ENCODE measurements around the gene PPM1K. TPM values are rescaled to one million over a fixed set of nuclear protein-coding genes. Genes with fewer than 3 reads are reported as not detected.
A peak's percentile ranks its signal among the peaks of the same experiment; 100 is the strongest.

Gene PPM1K
- total RNA-seq, 4 donors from 2014 or later: 7.0 to 75.1 (median 14.2) TPM

DNA sequence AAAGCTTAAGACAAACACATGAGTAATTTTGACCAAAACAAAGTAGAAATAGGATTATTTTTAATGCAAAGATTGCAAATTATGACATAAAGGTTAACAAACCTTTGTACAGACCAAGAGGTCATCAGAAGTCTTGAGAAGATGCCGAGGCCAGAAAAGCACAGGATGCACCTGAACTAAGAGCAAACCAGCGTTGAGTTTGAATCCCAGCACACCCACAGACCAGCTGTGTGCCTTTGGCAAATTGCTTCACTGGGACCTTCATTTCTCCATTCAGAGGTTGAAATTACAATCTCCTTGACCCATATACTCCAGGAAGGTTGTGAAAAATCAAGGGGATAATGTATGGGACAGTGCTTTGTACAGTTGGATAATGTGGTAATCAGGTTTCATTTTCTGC, 56.6 kb downstream of the PPM1K start:
- no peak for DNase-seq
- H3K36me3 ChIP-seq: no peaks in the 10 kb centered on the region
- no peaks in the 10 kb centered on the region for H3K9me3 ChIP-seq
- peaks cover 0 to 3% (median 0%) of the 10 kb centered on the region in 4 donors for H3K4me1 ChIP-seq
- H3K4me3 ChIP-seq: no peak overlapping the region
- no peak overlapping the region for H3K27ac ChIP-seq
- H3K27me3 ChIP-seq: peaks cover 0 to 3% of the 10 kb centered on the region in 2 donors
- TF ChIP-seq, protein P1, sequence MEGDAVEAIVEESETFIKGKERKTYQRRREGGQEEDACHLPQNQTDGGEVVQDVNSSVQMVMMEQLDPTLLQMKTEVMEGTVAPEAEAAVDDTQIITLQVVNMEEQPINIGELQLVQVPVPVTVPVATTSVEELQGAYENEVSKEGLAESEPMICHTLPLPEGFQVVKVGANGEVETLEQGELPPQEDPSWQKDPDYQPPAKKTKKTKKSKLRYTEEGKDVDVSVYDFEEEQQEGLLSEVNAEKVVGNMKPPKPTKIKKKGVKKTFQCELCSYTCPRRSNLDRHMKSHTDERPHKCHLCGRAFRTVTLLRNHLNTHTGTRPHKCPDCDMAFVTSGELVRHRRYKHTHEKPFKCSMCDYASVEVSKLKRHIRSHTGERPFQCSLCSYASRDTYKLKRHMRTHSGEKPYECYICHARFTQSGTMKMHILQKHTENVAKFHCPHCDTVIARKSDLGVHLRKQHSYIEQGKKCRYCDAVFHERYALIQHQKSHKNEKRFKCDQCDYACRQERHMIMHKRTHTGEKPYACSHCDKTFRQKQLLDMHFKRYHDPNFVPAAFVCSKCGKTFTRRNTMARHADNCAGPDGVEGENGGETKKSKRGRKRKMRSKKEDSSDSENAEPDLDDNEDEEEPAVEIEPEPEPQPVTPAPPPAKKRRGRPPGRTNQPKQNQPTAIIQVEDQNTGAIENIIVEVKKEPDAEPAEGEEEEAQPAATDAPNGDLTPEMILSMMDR (IDR thresholded peaks at IDR 0.05): no peak
- no peak for TF ChIP-seq POLR2A (IDR thresholded peaks at IDR 0.05)

DNA sequence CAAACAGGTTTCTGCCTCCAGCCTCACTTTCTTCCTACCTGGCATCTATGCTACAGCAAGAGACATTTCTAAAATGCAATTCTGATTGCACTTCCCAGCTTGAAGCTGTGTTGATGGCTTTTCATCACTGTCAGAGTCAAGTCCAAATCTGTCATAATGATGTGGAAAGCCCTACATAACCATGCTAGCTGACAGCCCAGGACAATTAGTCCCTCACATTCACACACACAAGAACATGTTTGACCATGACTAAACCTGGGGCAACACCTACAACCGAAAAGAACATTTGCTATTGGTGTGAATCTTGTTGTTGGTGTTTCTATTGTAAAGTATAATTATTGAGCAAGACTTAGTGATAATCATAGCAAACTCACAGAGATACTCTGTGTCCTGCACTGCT, 58.2 kb downstream of the PPM1K start:
- H3K4me3 ChIP-seq: no peak overlapping the region
- DNase-seq: no peak
- H3K36me3 ChIP-seq: no peaks in the 10 kb centered on the region
- H3K27ac ChIP-seq: no peak overlapping the region
- H3K4me1 ChIP-seq: peaks cover 0 to 3% (median 0%) of the 10 kb centered on the region in 4 donors
- TF ChIP-seq, protein P1 (IDR thresholded peaks at IDR 0.05): no peak
- no peak for TF ChIP-seq POLR2A (IDR thresholded peaks at IDR 0.05)
- no peaks in the 10 kb centered on the region for H3K27me3 ChIP-seq
- H3K9me3 ChIP-seq: no peaks in the 10 kb centered on the region

DNA sequence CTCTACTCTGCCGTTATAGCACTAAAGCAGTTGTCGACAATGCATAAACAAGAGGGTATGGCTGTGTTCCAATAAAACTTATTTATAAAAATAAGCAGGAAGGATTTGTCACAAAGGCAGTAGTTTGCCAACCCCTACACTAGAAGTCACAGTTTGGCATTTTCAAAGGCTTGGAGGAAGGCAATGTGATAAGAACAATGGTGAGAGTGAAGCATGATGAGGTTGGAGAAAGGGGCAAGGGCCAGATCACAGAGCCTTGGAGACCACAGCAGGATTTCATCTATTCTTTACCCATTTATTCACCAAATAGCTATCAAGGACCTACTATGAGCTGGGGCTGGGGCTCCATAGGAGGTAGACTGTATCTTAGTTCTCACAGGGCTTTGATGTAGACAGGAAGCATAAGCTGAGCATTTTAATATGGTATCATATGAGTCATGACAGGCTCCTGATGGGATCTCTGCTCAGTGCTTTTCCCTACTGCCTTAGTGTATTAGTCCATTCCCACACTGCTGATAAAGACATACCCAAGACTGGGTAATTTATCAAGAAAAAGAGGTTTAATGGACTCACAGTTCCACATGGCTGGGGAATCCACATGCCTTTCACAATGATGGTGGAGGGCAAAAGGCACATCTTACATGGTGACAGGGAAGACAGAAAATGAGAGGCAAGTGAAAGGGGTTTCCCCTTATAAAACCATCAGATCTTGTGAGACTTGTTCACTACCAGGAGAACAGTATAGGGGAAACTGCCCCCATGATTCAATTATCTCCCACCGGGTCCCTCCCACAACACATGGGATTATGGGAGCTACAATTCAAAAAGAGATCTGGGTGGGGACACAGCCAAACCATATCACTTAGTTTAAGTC, 58.9 kb downstream of the PPM1K start:
- TF ChIP-seq, protein P1 (IDR thresholded peaks at IDR 0.05): no peak
- TF ChIP-seq POLR2A (IDR thresholded peaks at IDR 0.05): no peak
- DNase-seq: no peak
- Histone ChIP-seq H3K27ac (no peak overlapping the region), H3K4me3 (no peak overlapping the region), H3K27me3 (no peaks in the 10 kb centered on the region), H3K9me3 (no peaks in the 10 kb centered on the region), H3K36me3 (no peaks in the 10 kb centered on the region), H3K4me1 (no peaks in the 10 kb centered on the region)

DNA sequence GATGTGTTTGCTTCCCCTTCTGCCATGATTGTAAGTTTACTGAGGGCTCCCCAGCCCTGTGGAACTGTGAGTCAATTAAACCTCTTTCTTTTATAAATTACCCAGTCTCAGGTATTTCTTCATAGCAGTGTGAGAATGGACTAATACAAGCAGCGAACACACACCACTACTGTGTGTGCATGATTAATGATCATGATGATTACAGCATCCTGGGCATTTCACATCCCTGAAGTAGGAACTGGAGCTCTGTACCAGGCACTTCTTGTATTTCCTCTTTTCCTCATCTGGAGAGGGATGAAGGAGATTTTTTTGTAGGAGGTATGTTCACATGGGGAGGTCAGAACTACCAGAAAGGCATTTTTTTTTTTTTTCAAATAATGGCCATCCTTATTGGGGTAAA, 60.8 kb downstream of the PPM1K start:
- DNase-seq: no peak
- no peak for TF ChIP-seq POLR2A (IDR thresholded peaks at IDR 0.05)
- TF ChIP-seq, protein P1 (IDR thresholded peaks at IDR 0.05): no peak
- Histone ChIP-seq H3K4me3 (no peak overlapping the region), H3K27me3 (no peaks in the 10 kb centered on the region), H3K27ac (no peak overlapping the region), H3K36me3 (no peaks in the 10 kb centered on the region), H3K9me3 (no peaks in the 10 kb centered on the region), H3K4me1 (no peaks in the 10 kb centered on the region)

DNA sequence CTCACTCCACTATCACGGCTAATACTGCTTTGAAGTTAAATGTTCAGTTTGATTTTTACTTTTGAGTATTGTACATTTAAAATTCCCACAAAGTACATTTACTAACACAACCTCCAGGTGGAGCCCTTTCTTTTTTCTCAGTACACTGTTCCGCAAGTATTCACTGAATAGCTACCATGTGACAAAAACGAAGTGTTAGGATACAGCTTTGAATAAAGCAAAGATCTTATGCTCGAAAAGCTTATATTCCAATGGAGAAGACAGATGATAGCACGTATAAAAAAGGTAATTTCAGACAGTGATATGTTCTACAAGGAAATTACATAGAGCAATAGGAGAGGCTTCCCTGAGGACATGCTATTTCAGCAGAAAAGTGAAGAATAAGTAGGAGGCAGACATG, 65.3 kb downstream of the PPM1K start:
- Histone ChIP-seq H3K4me3 (no peak overlapping the region), H3K4me1 (no peaks in the 10 kb centered on the region), H3K27me3 (no peaks in the 10 kb centered on the region), H3K9me3 (no peaks in the 10 kb centered on the region), H3K36me3 (no peaks in the 10 kb centered on the region), H3K27ac (no peak overlapping the region)
- no peak for DNase-seq
- TF ChIP-seq, protein P1 (IDR thresholded peaks at IDR 0.05): peak; percentile 31 to 88 (median 82)
- no peak for TF ChIP-seq POLR2A (IDR thresholded peaks at IDR 0.05)

Data from Peyer's patch (tissue), 4 donors.